H9 (cell line): ENCODE results near the gene ADAM22. TPM values are rescaled to one million over a fixed set of nuclear protein-coding genes. Genes with fewer than 3 reads are reported as not detected.

Experiments
- DNase-seq: peaks from one replicate; pipeline ENCODE4 v3.0.0-alpha.2; 2017
- H2AFZ ChIP-seq: one replicate; pipeline ENCODE4 v1.6.1; 2013; ENCODE audit warnings: mild to moderate bottlenecking, low read length, control low read depth, moderate library complexity
- H2AK5ac ChIP-seq: 2 replicates; pipeline ENCODE4 v1.6.1; 2013; ENCODE audit warnings: low read length, control low read depth, mixed read lengths; ENCODE audit not compliant: insufficient read length
- H2BK120ac ChIP-seq: one replicate; pipeline ENCODE4 v1.6.1; 2013; ENCODE audit warnings: low read depth, mild to moderate bottlenecking, low read length, control low read depth, inconsistent platforms; ENCODE audit not compliant: poor library complexity, severe bottlenecking
- H2BK12ac ChIP-seq: 2 replicates; pipeline ENCODE4 v1.6.1; 2013; ENCODE audit warnings: low read length, control low read depth, mixed read lengths, low read depth; ENCODE audit not compliant: insufficient read length
- H2BK15ac ChIP-seq: 2 replicates; pipeline ENCODE4 v1.6.1; 2013; ENCODE audit warnings: low read depth, low read length, control low read depth
- H2BK20ac ChIP-seq: one replicate; pipeline ENCODE4 v1.6.1; 2013; ENCODE audit warnings: low read depth, mild to moderate bottlenecking, low read length, control low read depth, inconsistent platforms; ENCODE audit not compliant: poor library complexity, severe bottlenecking
- H2BK5ac ChIP-seq: 2 replicates; pipeline ENCODE4 v1.6.1; 2013; ENCODE audit warnings: low read length, control low read depth, mixed read lengths; ENCODE audit not compliant: insufficient read length
- H3K14ac ChIP-seq: 2 replicates; pipeline ENCODE4 v1.6.1; 2013; ENCODE audit warnings: low read length, control low read depth; ENCODE audit not compliant: insufficient read depth
- H3K18ac ChIP-seq: 2 replicates; pipeline ENCODE4 v1.6.1; 2013; ENCODE audit warnings: low read depth, mild to moderate bottlenecking, mixed read lengths, low read length, control low read depth; ENCODE audit not compliant: insufficient read length
- H3K23ac ChIP-seq: 2 replicates; pipeline ENCODE4 v1.6.1; 2013; ENCODE audit warnings: low read length, control low read depth, mixed read lengths, low read depth; ENCODE audit not compliant: insufficient read length
- H3K23me2 ChIP-seq: 2 replicates; pipeline ENCODE4 v1.6.1; 2013; ENCODE audit warnings: low read depth, mild to moderate bottlenecking, mixed read lengths, low read length, control low read depth; ENCODE audit not compliant: insufficient read length, poor library complexity, severe bottlenecking
- H3K27ac ChIP-seq: 2 replicates; pipeline ENCODE4 v1.5.1; 2013; ENCODE audit warnings: low read length, control low read depth, mixed read lengths, low read depth; ENCODE audit not compliant: insufficient read length
- H3K27me3 ChIP-seq: 2 replicates; pipeline ENCODE4 v1.6.1; 2013; ENCODE audit warnings: low read length, control low read depth, inconsistent platforms; ENCODE audit not compliant: insufficient read depth
- H3K4ac ChIP-seq: 2 replicates; pipeline ENCODE4 v1.6.1; 2013; ENCODE audit warnings: low read depth, mild to moderate bottlenecking, control low read depth, inconsistent platforms, low read length, moderate library complexity
- H3K4me1 ChIP-seq: 2 replicates; pipeline ENCODE4 v1.6.1; 2013; ENCODE audit warnings: low read length, control low read depth, inconsistent platforms; ENCODE audit not compliant: insufficient read depth
- H3K4me2 ChIP-seq: 2 replicates; pipeline ENCODE4 v1.6.1; 2013; ENCODE audit warnings: low read length, control low read depth, mixed read lengths; ENCODE audit not compliant: insufficient read length, insufficient read depth
- H3K56ac ChIP-seq: 2 replicates; pipeline ENCODE4 v1.6.1; 2013; ENCODE audit warnings: low read depth, mild to moderate bottlenecking, mixed read lengths, low read length, control low read depth; ENCODE audit not compliant: insufficient read length
- H3K79me1 ChIP-seq: 2 replicates; pipeline ENCODE4 v1.6.1; 2013; ENCODE audit warnings: low read depth, mild to moderate bottlenecking, moderate library complexity, low read length, control low read depth, inconsistent platforms; ENCODE audit not compliant: insufficient read depth, poor library complexity, severe bottlenecking
- H3K79me2 ChIP-seq: 2 replicates; pipeline ENCODE4 v1.6.1; 2013; ENCODE audit warnings: low read length, control low read depth, inconsistent platforms; ENCODE audit not compliant: insufficient read depth
- H3K9ac ChIP-seq: 2 replicates; pipeline ENCODE4 v1.6.1; 2013; ENCODE audit warnings: low read length, control low read depth, mixed read lengths; ENCODE audit not compliant: insufficient read length; ENCODE audit errors: extremely low read depth
- H3K9me3 ChIP-seq: one replicate; pipeline ENCODE4 v1.6.1; 2013; ENCODE audit warnings: low read depth, low read length, inconsistent platforms; ENCODE audit not compliant: control insufficient read depth
- H3T11ph ChIP-seq: one replicate; pipeline ENCODE4 v1.6.1; 2013; ENCODE audit warnings: mild to moderate bottlenecking, low read length, control low read depth, inconsistent platforms
- H4K20me1 ChIP-seq: one replicate; pipeline ENCODE4 v1.6.1; 2013; ENCODE audit not compliant: control insufficient read depth, insufficient read length, insufficient read depth
- H4K5ac ChIP-seq: 2 replicates; pipeline ENCODE4 v1.6.1; 2013; ENCODE audit warnings: low read depth, mild to moderate bottlenecking, mixed read lengths, low read length, control low read depth; ENCODE audit not compliant: insufficient read length
- H4K8ac ChIP-seq: replicated peaks from 2 replicates; pipeline ENCODE4 v1.6.1; 2013; ENCODE audit warnings: low read length, control low read depth, mixed read lengths, low read depth; ENCODE audit not compliant: insufficient read length
- H4K91ac ChIP-seq: 2 replicates; pipeline ENCODE4 v1.6.1; 2013; ENCODE audit warnings: low read depth, mild to moderate bottlenecking, moderate library complexity, mixed read lengths, low read length, control low read depth; ENCODE audit not compliant: insufficient read length
- H3K27ac Mint-ChIP-seq, 3 experiments: 2 replicates in 2 of 3; 3 replicates in 1 of 3; pipeline ENCODE4 v1.8.0; 2020 to 2021; ENCODE audit warnings: mixed read lengths in 3 of 3, mild to moderate bottlenecking in 1 of 3, moderate library complexity in 1 of 3
- H3K27me3 Mint-ChIP-seq: 2 replicates; pipeline ENCODE4 v1.8.0; 2021; ENCODE audit warnings: low read depth, mild to moderate bottlenecking, moderate library complexity, mixed read lengths
- H3K36me3 Mint-ChIP-seq, 3 experiments: 2 replicates in 2 of 3; 3 replicates in 1 of 3; pipeline ENCODE4 v1.8.0; 2020 to 2021; ENCODE audit warnings: low read depth in 3 of 3, mixed read lengths in 3 of 3; ENCODE audit not compliant: insufficient read depth in 1 of 3
- H3K4me1 Mint-ChIP-seq, 2 experiments: 2 replicates each; pipeline ENCODE4 v1.8.0; 2020; ENCODE audit warnings: mixed read lengths in 2 of 2
- H3K4me3 Mint-ChIP-seq, 2 experiments: 2 replicates in 1 of 2; 3 replicates in 1 of 2; pipeline ENCODE4 v1.8.0; 2020 to 2021; ENCODE audit warnings: mild to moderate bottlenecking in 2 of 2, mixed read lengths in 2 of 2, moderate library complexity in 1 of 2
- H3K9me3 Mint-ChIP-seq, 2 experiments: 2 replicates in 1 of 2; 3 replicates in 1 of 2; pipeline ENCODE4 v1.8.0; 2020; ENCODE audit warnings: mild to moderate bottlenecking in 2 of 2, mixed read lengths in 2 of 2, moderate library complexity in 1 of 2
- CTCF ChIP-seq: fragments of 200-600 bp; sonication (generic); conservative IDR thresholded peaks from 3 replicates; pipeline ENCODE4 v1.8.0; 2021; ENCODE audit warnings: antibody characterized with exemption, mild to moderate bottlenecking
- WGBS: extraction: QIAGEN DNeasy Blood & Tissue Kit; methylation state at CpG from one replicate; pipeline ENCODE4 v1.1.7; 2013; ENCODE audit warnings: missing lambda C conversion rate, low lambda C conversion rate, mixed read lengths; ENCODE audit not compliant: insufficient read length; ENCODE audit errors: extremely low coverage; 5-methylcytosine and 5-hydroxymethylcytosine counted together
- total RNA-seq: library from RNA; stranded (reverse); gene quantifications from 2 replicates; pipeline ENCODE4 v1.2.1, GENCODE V29; 2021

The ADAM22 gene
- total RNA-seq, 1 experiment from 2014 or later = 8.7 TPM

- no peak overlapping the region for H2BK120ac ChIP-seq
- no peak overlapping the region for H2BK15ac ChIP-seq
- no peak overlapping the region for H3K4me2 ChIP-seq
- TF ChIP-seq CTCF = no peak
- H3K23ac ChIP-seq = no peak overlapping the region
- no peak overlapping the region for H2AK5ac ChIP-seq
- H2BK12ac ChIP-seq = no peak overlapping the region
- H3K79me2 ChIP-seq = no peaks in the 10 kb centered on the region
- H3K23me2 ChIP-seq = no peaks in the 10 kb centered on the region
- no peak overlapping the region for H4K8ac ChIP-seq
- no peak overlapping the region for H3K56ac ChIP-seq
- no peak overlapping the region for H4K5ac ChIP-seq
- H2BK5ac ChIP-seq = no peak overlapping the region
- H3K14ac ChIP-seq = no peak overlapping the region
- H3K4ac ChIP-seq = no peak overlapping the region
- H3K4me1 ChIP-seq = no peaks in the 10 kb centered on the region
- Mint-ChIP-seq H3K27me3 (no peaks in the 10 kb centered on the region; the same call in 1 of the 2 replicates), H3K4me1 (no peaks in the 10 kb centered on the region), H3K4me3 (no peak overlapping the region), H3K9me3 (peaks cover 37 to 38% of the 10 kb centered on the region in 2 experiments), H3K27ac (no peak overlapping the region), H3K36me3 (peaks cover 21 to 40% (median 28%) of the 10 kb centered on the region in 3 experiments)
- WGBS = no CpG with 5 or more reads among the region's 2 CpGs
- H3K18ac ChIP-seq = no peak overlapping the region
- no peak overlapping the region for H2AFZ ChIP-seq
- H3K9me3 ChIP-seq = peaks cover 14% of the 10 kb centered on the region
- no peaks in the 10 kb centered on the region for H4K20me1 ChIP-seq
- H3T11ph ChIP-seq = no peak overlapping the region
- no peak overlapping the region for H2BK20ac ChIP-seq
- H4K91ac ChIP-seq = no peak overlapping the region
- no peak for DNase-seq
- H3K27me3 ChIP-seq = no peaks in the 10 kb centered on the region
- H3K9ac ChIP-seq = no peak overlapping the region
- no peaks in the 10 kb centered on the region for H3K79me1 ChIP-seq
- H3K27ac ChIP-seq = no peak overlapping the region
These were observed 93.7 kb downstream of the ADAM22 start for GRCh38 chr7:88027724-88028123.
